NCI-H2107 treated with DMSO at 0.1 percent for 48 hours (cell line): ENCODE results near the gene HOXC6.

Source experiments
- DNase-seq: peaks from one replicate; lab custom pipeline; 2025; ENCODE audit not compliant: unreplicated experiment; lab: John Stamatoyannopoulos, UW

Gene HOXC6

GRCh38 chr12:54012631-54013409, 15.4 kb upstream of the HOXC6 start:
- DNase-seq, result no peak

GRCh38 chr12:54014377-54015017, 13.7 kb upstream of the HOXC6 start:
- DNase-seq, result no peak

- DNase-seq, result no peak
Observed at GRCh38 chr12:54015018-54015931, 13.0 kb upstream of the HOXC6 start.

- no peak for DNase-seq
Observed at GRCh38 chr12:54016051-54016450, 12.2 kb upstream of the HOXC6 start.

- no peak for DNase-seq
Observed at GRCh38 chr12:54016478-54016964, 11.7 kb upstream of the HOXC6 start.

- peak; percentile 34 for DNase-seq
Observed at GRCh38 chr12:54017027-54017788, 11.0 kb upstream of the HOXC6 start.

GRCh38 chr12:54017878-54018467, 10.3 kb upstream of the HOXC6 start:
- peak; percentile 65 for DNase-seq

- DNase-seq, result no peak
Observed at GRCh38 chr12:54018468-54018984, 9.7 kb upstream of the HOXC6 start.

GRCh38 chr12:54019091-54019811, 9.0 kb upstream of the HOXC6 start:
- no peak for DNase-seq

GRCh38 chr12:54019924-54020590, 8.2 kb upstream of the HOXC6 start:
- no peak for DNase-seq

GRCh38 chr12:54020591-54021405, 7.4 kb upstream of the HOXC6 start:
- DNase-seq, result no peak

GRCh38 chr12:54021432-54022013, 6.7 kb upstream of the HOXC6 start:
- no peak for DNase-seq

GRCh38 chr12:54022960-54023884, 5.0 kb upstream of the HOXC6 start:
- no peak for DNase-seq

GRCh38 chr12:54024127-54024526, 4.1 kb upstream of the HOXC6 start:
- no peak for DNase-seq

GRCh38 chr12:54024581-54025305, 3.5 kb upstream of the HOXC6 start:
- no peak for DNase-seq
